Liver (tissue), 9 donors: ENCODE results near the gene TMEM255B. TPM values are rescaled to one million over a fixed set of nuclear protein-coding genes. Genes with fewer than 3 reads are reported as not detected.

ENCODE experiments used
- DNase-seq: peaks from one replicate; pipeline ENCODE4 v3.0.0-alpha.2; 2017; ENCODE audit warnings: low spot score
- H3K27ac ChIP-seq, 2 donors: one replicate each; pipeline ENCODE4 v1.7.0; 2013; ENCODE audit warnings: inconsistent platforms in 2 of 2, low read length in 2 of 2, control low read depth in 1 of 2, low read depth in 1 of 2, mild to moderate bottlenecking in 1 of 2
- H3K27me3 ChIP-seq, 4 donors: one replicate each; pipeline versions ENCODE4 v1.6.1 to v1.7.0; 2013; ENCODE audit warnings: low read length in 3 of 4, inconsistent platforms in 1 of 4, mild to moderate bottlenecking in 1 of 4, moderate library complexity in 1 of 4; ENCODE audit not compliant: control insufficient read depth in 4 of 4, insufficient read depth in 4 of 4
- H3K36me3 ChIP-seq, 4 donors: one replicate each; pipeline versions ENCODE4 v1.6.1 to v1.7.0; 2013; ENCODE audit warnings: low read length in 3 of 4, mild to moderate bottlenecking in 3 of 4, low read depth in 1 of 4, moderate library complexity in 1 of 4; ENCODE audit not compliant: control insufficient read depth in 4 of 4, insufficient read depth in 3 of 4
- H3K4me1 ChIP-seq, 4 donors: one replicate each; pipeline versions ENCODE4 v1.6.1 to v1.7.0; 2013; ENCODE audit warnings: low read length in 3 of 4, mild to moderate bottlenecking in 3 of 4, moderate library complexity in 1 of 4; ENCODE audit not compliant: control insufficient read depth in 4 of 4, insufficient read depth in 4 of 4
- H3K4me3 ChIP-seq, 3 donors: one replicate each; pipeline versions ENCODE4 v1.6.1 to v1.7.0; 2013; ENCODE audit warnings: low read length in 3 of 3, control low read depth in 1 of 3, low read depth in 1 of 3, mild to moderate bottlenecking in 1 of 3
- H3K9ac ChIP-seq, 2 donors: one replicate each; pipeline ENCODE4 v1.7.0; 2013; ENCODE audit warnings: low read length in 2 of 2, mild to moderate bottlenecking in 2 of 2, moderate library complexity in 2 of 2, control low read depth in 1 of 2, low read depth in 1 of 2
- H3K9me3 ChIP-seq, 4 donors: one replicate each; pipeline versions ENCODE4 v1.6.1 to v1.7.0; 2013; ENCODE audit warnings: low read length in 3 of 4; ENCODE audit not compliant: control insufficient read depth in 4 of 4
- CTCF ChIP-seq: fragments of 150-350 bp; IDR thresholded peaks from 2 replicates; pipeline ENCODE4 v1.5.1; 2017; ENCODE audit warnings: improper control_type of control experiment, low read depth, low read length; ENCODE audit not compliant: missing input control
- EGR1 ChIP-seq, 2 donors: IDR thresholded peaks; 2 replicates each; pipeline ENCODE4 v1.6.1; 2016 to 2018; ENCODE audit warnings: antibody characterized with exemption in 2 of 2, low read depth in 2 of 2
- FOXA1 ChIP-seq: IDR thresholded peaks from 2 replicates; pipeline ENCODE4 v1.6.1; 2016; ENCODE audit warnings: antibody characterized with exemption
- FOXA2 ChIP-seq: IDR thresholded peaks from 2 replicates; pipeline ENCODE4 v1.6.1; 2016; ENCODE audit warnings: antibody characterized with exemption
- GABPA ChIP-seq, 2 donors: IDR thresholded peaks in 1 of 2; conservative IDR thresholded peaks in 1 of 2; 2 replicates each; pipeline ENCODE4 v1.6.1; 2016; ENCODE audit warnings: antibody characterized with exemption in 2 of 2, mild to moderate bottlenecking in 1 of 2, moderate library complexity in 1 of 2
- HNF4A ChIP-seq, 2 donors: conservative IDR thresholded peaks; 2 replicates each; pipeline ENCODE4 v1.6.1; 2016; ENCODE audit warnings: antibody characterized with exemption in 2 of 2, mild to moderate bottlenecking in 2 of 2
- HNF4G ChIP-seq: IDR thresholded peaks from 2 replicates; pipeline ENCODE4 v1.6.1; 2016; ENCODE audit warnings: antibody characterized with exemption
- JUND ChIP-seq, 2 donors: IDR thresholded peaks; 2 replicates each; pipeline ENCODE4 v1.6.1; 2016; ENCODE audit warnings: antibody characterized with exemption in 2 of 2
- MAX ChIP-seq: IDR thresholded peaks from 2 replicates; pipeline ENCODE4 v1.6.1; 2016; ENCODE audit warnings: antibody characterized with exemption
- NR2F2 ChIP-seq: IDR thresholded peaks from 2 replicates; pipeline ENCODE4 v1.6.1; 2016; ENCODE audit warnings: antibody characterized with exemption
- RAD21 ChIP-seq, 2 donors: IDR thresholded peaks; 2 replicates each; pipeline ENCODE4 v1.6.1; 2016; ENCODE audit warnings: antibody characterized with exemption in 2 of 2, mild to moderate bottlenecking in 2 of 2
- REST ChIP-seq: IDR thresholded peaks from 2 replicates; pipeline ENCODE4 v1.6.1; 2016; ENCODE audit warnings: antibody characterized with exemption, mild to moderate bottlenecking
- RXRA ChIP-seq, 2 donors: IDR thresholded peaks; 2 replicates each; pipeline ENCODE4 v1.6.1; 2017 to 2018; ENCODE audit warnings: antibody characterized with exemption in 2 of 2, mild to moderate bottlenecking in 1 of 2
- SP1 ChIP-seq: IDR thresholded peaks from 2 replicates; pipeline ENCODE4 v1.6.1; 2018; ENCODE audit warnings: antibody characterized with exemption, mild to moderate bottlenecking
- TAF1 ChIP-seq: conservative IDR thresholded peaks from 2 replicates; pipeline ENCODE4 v1.6.1; 2016; ENCODE audit warnings: antibody characterized with exemption, mild to moderate bottlenecking
- YY1 ChIP-seq: IDR thresholded peaks from 2 replicates; pipeline ENCODE4 v1.6.1; 2016; ENCODE audit warnings: antibody characterized with exemption, mild to moderate bottlenecking
- ZBTB33 ChIP-seq: IDR thresholded peaks from 2 replicates; pipeline ENCODE4 v1.6.1; 2016; ENCODE audit warnings: antibody characterized with exemption
- WGBS: extraction: QIAGEN DNeasy Blood & Tissue Kit; methylation state at CpG from one replicate; pipeline ENCODE4 v1.1.7; 2013; 5-methylcytosine and 5-hydroxymethylcytosine counted together
- polyA plus RNA-seq, 2 donors: library from polyadenylated mRNA; stranded (reverse) in 1 of 2; unstranded in 1 of 2; fragments of 200-250 nt in 1 of 2; fragments of >200 nt in 1 of 2; fragmentation: Nextera tagmentation in 1 of 2; extraction: Ambion mirVana in 1 of 2; gene quantifications; one replicate each; pipeline versions ENCODE4 v1.2.1 to v1.2.3, GENCODE V29; 2013 to 2015
- total RNA-seq, 2 donors: library from RNA; depleted of rRNA; stranded (reverse); fragments of >200 nt; gene quantifications; one replicate each; pipeline ENCODE4 v1.2.3, GENCODE V29; 2014
- TF ChIP-seq, protein P1 (sequence below): IDR thresholded peaks from 2 replicates; pipeline ENCODE4 v1.6.1; 2016; ENCODE audit warnings: antibody characterized with exemption
- donor health status: healthy.
- donor health status: healthy.
- donor health status: healthy.
- donor health status: healthy.
- donor health status: healthy.

TMEM255B gene
- total and polyA plus RNA-seq, 4 donors = 0.37 to 8.6 (median 3.5) TPM

- TF ChIP-seq REST (no peak), JUND (IDR thresholded peaks at IDR 0.05) (no peak), EGR1 (IDR thresholded peaks at IDR 0.05; ENCODE audit: low read depth in 2 of 2) (no peak), RXRA (IDR thresholded peaks at IDR 0.05) (no peak), SP1 (no peak)
Measured at GRCh38 chr13:113741191-113741668, 17.8 kb upstream of the TMEM255B start (continued).

- 28% methylated on average over 15 of the region's 15 CpGs for WGBS
- no peaks in the 10 kb centered on the region for H3K27me3 ChIP-seq
- H3K9ac ChIP-seq = no peak overlapping the region
- H3K36me3 ChIP-seq = no peaks in the 10 kb centered on the region
- TF ChIP-seq JUND (IDR thresholded peaks at IDR 0.05) (no peak), HNF4A (conservative IDR thresholded peaks at IDR 0.05) (no peak), RXRA (IDR thresholded peaks at IDR 0.05) (no peak), EGR1 (IDR thresholded peaks at IDR 0.05; ENCODE audit: low read depth in 2 of 2) (no peak), NR2F2 (no peak), SP1 (no peak), TAF1 (no peak), FOXA2 (no peak), REST (no peak), YY1 (no peak), MAX (no peak), FOXA1 (no peak), RAD21 (IDR thresholded peaks at IDR 0.05) (no peak), HNF4G (no peak), CTCF (no peak), GABPA (IDR thresholded peaks at IDR 0.05 in 1 of 2, conservative IDR thresholded peaks at IDR 0.05 in 1 of 2) (no peak), ZBTB33 (no peak)
- TF ChIP-seq, protein P1, sequence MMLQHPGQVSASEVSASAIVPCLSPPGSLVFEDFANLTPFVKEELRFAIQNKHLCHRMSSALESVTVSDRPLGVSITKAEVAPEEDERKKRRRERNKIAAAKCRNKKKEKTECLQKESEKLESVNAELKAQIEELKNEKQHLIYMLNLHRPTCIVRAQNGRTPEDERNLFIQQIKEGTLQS = no peak
- H3K27ac ChIP-seq = no peak overlapping the region
- H3K9me3 ChIP-seq = no peaks in the 10 kb centered on the region
- no peak overlapping the region for H3K4me3 ChIP-seq
- peak; percentile 42 for DNase-seq
- peaks cover 0 to 3% (median 0%) of the 10 kb centered on the region in 4 donors for H3K4me1 ChIP-seq
Measured at GRCh38 chr13:113742000-113742441, 17.0 kb upstream of the TMEM255B start.
